HG02798 (cell line): ENCODE results near the gene FAM13A.
"Not testable (repeated sequence)": the region's sequence is repeated elsewhere in the genome, so short reads cannot be mapped to it uniquely, and the experiment has no call there.

Experiments
- ATAC-seq: cut with Tn5 transposase; IDR thresholded peaks from one replicate; pipeline ENCODE4 v1.9.1; 2021; ENCODE audit warnings: mild to moderate bottlenecking; ENCODE audit not compliant: unreplicated experiment, poor library complexity

Gene FAM13A

DNA sequence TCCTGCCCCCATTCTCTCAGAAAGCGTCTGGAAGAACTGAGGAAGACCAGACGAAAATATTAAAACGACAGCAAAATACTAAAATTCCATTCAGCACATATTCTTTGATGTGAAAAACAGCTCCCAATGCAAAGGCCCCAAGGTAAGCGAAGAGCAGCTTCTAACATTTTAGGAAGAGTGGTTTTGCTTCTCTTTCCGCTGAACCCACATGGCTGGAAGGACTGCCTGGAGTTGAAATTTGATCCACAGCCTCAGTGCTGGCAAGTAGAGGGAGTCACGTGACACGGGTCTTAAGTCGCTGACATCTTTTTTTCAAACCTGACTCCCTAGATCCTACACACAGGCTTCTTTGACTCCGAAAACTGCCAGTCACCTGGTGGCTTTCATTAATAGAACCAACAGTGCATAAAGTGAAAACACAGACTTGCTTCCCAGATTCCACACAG lies at the start of gene FAM13A:
Gene FAM13A, minus strand, starts transcription at position 233 of the 446 bp plus-strand sequence. Its CDS starts 221 bp downstream, at position 12.
- peak; percentile 65 for ATAC-seq

DNA sequence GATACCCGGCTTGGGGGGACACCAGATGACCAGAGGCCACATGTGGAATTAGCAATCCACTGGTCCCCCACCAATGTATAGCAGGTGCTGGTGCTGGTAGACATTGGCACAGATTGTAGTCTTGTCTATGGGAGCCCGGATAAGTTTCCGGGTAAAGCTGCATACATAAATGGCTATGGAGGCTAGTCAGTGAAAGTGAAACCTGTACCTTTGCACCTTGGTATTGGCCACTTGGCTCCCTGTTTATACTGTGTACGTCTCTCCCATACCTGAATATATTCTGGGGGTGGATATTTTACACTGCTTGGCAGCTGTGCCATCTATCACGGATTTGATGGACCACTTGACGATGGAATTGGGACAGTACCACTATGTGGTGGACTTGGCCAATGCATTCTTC lies 48.7 kb upstream of the FAM13A start:
- ATAC-seq = no peak

- ATAC-seq = peak; percentile 97
Observed at GRCh38 chr4:89101256-89102161, 44.5 kb upstream of the FAM13A start.

DNA sequence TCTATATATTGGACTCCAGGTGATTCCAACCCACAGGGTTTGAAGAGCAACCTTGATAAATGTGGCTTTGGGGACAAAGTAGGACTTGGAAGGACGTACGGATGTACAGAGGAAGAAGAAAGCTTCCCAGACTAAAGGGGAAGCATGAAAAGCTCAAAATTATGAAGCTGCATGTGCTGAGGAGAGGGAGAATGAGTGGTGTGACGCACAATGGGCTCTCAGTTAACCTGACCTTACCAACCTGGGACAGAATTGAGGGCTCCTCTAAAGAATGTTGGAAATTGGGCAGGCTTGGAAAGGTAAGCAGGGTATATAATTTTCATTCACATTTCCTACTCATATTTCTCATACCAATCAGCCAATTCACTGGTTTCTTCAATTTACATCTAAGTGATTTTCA lies 43.9 kb upstream of the FAM13A start:
- peak; percentile 14 for ATAC-seq

DNA sequence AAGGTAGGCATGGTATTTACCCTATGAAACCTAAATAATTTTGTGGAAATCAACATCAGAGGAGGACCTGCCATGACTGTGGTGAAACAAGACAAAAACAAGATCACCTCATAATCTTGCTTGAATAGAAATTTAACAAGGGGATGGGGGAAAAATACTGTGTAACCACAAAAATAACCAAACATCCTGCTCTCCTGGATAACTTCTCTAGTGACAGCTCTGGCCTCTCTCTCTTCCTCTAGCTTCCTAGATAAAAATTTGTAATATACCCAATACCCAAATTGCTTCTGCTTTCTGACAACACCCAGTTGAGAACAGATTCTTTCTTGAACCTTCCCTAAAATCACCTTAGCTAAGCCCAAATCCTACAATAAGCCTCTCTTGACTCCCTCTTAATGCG lies 42.5 kb upstream of the FAM13A start:
- no peak for ATAC-seq

DNA sequence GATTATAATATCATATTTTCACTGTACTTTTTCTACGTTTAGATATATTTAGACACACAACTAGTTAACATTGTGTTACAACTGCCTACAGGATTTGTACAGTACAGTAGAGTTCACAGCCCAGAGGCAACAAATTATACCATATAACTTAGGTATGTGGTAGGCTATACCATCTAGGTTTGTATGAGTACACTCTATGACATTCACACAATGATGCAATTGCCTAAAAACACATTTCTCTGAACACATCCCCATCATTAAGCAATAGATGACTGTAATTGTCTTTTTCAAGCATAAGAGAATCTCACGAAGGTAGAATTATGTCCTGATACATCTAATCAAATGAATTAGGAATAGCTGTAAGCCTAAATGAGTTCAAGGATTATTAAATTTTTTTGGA lies 42.0 kb upstream of the FAM13A start:
- no peak for ATAC-seq

GRCh38 chr4:89078300-89078699 lies 21.3 kb upstream of the FAM13A start:
- ATAC-seq = no peak

GRCh38 chr4:89077761-89078160 lies 20.8 kb upstream of the FAM13A start:
- ATAC-seq = no peak

DNA sequence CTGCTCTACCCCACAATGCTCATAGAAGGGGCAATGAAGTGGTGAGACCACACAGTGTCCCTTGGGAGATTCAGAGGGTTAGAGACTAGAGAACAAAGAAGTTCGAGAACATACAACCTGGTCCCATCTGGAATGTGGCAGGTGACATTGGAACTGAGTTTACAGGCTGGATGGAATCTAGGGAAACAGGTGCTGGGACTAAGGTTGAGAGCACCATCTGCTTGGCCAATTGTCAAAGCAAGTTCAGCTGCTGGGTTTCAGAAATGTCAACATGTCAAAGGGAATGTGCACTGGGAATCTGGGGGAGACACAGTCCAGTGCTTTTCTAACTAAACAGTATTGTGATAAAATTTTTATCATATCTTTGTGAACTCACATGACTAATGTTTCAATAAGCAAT lies 15.9 kb upstream of the FAM13A start:
- ATAC-seq = no peak

- no peak for ATAC-seq
Observed at GRCh38 chr4:89071311-89071710, 14.3 kb upstream of the FAM13A start.

- peak; percentile 52 for ATAC-seq
Observed at GRCh38 chr4:89070041-89070440, 13.1 kb upstream of the FAM13A start.

DNA sequence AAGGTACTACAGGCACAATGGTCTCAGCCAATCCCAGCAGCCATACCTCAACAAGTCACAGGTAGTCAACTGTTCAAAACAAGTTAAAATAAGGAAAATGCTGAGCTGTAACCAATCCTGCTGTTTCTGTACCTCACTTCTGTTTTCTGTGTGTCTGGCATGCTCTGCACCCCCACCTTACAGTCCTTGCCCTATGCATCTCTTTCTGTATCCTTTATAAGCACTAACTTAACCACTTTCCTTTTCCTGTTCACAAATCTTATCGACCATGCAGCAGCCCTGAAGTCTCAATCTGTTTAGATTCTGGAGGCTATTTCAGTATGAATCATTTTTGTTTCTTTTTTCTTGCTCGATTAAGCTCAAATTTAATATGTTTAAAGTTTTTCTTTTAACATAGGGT lies 12.5 kb upstream of the FAM13A start:
- ATAC-seq = peak; percentile 76

DNA sequence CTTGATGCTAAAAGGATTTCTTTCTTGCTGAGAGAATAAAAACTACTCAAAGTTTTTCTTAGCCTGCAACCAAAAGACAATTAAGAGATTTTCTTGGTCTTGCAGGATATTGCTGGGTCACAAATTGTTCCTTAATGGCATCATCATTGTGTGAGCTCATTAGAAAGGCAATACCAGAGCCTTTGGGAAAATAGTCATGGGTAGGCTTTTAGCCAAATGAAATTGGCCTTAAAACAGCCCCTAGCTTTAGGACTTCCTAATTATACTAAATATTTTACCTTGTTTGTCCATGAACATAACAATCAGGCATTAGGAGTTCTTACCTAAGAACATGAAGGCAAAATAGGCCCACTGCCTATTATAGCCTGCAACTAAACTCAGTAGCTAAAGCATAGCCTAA lies 10.4 kb upstream of the FAM13A start:
- ATAC-seq = no peak

GRCh38 chr4:89064848-89065247 lies 7.9 kb upstream of the FAM13A start:
- no peak for ATAC-seq

- ATAC-seq = not testable (repeated sequence)
Observed at GRCh38 chr4:89057844-89058243, 859 bp upstream of the FAM13A start.

DNA sequence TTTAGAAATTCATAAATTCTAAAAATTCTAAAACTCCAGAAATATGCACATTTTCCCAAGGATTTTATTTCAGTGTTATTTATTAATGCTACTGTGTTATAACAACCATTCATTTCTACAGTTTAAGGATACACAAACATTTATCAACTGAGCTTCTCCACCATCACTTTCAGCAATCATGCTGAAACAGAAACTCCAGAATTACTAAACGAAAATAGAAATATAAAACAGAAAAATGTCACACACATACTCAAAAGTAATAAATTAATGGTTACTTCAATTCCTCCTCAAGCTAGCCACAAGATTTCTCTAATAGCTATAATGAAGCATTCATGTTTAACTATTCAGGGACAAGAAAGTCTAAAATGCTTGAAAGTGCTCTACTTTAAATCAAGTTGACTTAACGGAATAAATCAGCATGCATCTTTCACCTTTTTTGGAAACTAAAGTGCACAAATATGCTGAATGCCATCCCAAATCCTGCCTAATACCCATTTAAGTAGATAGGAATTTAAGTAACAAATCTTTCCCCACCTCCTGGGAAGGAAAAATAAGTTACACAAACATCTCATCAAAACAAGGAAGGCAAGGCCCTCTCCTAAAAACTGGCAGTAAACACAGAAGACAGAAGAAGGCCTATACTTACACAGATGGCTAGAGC lies 563 bp downstream of the FAM13A start:
- ATAC-seq = peak; percentile 25

- no peak for ATAC-seq
Observed at GRCh38 chr4:89055157-89056080, 1.6 kb downstream of the FAM13A start.

DNA sequence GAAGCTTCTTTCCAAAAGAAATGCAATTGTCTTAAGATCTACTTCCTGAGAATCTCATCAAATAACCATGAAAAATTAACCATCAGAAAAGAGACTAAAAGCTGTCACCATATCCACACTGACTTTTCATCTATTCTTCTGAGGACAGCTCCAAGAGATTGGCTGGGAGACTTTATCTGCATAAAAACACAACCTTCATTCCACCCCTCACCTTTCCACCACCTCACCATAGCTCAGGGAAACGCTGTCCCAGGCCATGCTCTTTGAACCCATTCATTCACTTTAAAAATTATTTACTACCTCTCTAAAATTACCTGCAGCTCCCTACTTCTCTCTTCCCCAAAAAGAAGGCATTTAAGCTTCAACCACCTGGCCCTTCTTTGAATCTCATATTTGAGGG lies 2.4 kb downstream of the FAM13A start:
- ATAC-seq = no peak

GRCh38 chr4:89049853-89050252 lies 7.1 kb downstream of the FAM13A start:
- no peak for ATAC-seq

- no peak for ATAC-seq
Observed at GRCh38 chr4:89048906-89049601, 7.9 kb downstream of the FAM13A start.
